Suprapubic skin (tissue), 4 donors: Measurements from ENCODE around the gene TXNRD3.

ENCODE experiments used
- CTCF ChIP-seq, 2 donors: fragments of 200-600 bp in 1 of 2; fragments of 450-650 bp in 1 of 2; sonication (generic) in 1 of 2; IDR thresholded peaks; one replicate each; pipeline ENCODE4 v1.5.1; 2016 to 2019; ENCODE audit warnings: antibody characterized with exemption in 2 of 2, mild to moderate bottlenecking in 1 of 2, moderate library complexity in 1 of 2
- POLR2A ChIP-seq, 2 donors: fragments of 450-650 bp; IDR thresholded peaks; one replicate each; pipeline ENCODE4 v1.6.1; 2017; ENCODE audit warnings: antibody characterized with exemption in 2 of 2, mild to moderate bottlenecking in 2 of 2, moderate library complexity in 2 of 2
- POLR2AphosphoS5 ChIP-seq, 3 donors: sonication (generic); formaldehyde crosslinking; IDR thresholded peaks; one replicate each; pipeline ENCODE4 v1.6.1; 2017; ENCODE audit warnings: antibody characterized with exemption in 3 of 3

- TF ChIP-seq POLR2AphosphoS5 (IDR thresholded peaks at IDR 0.05) (no peak), CTCF (IDR thresholded peaks at IDR 0.05) (no peak), POLR2A (IDR thresholded peaks at IDR 0.05) (no peak)
Measured at GRCh38 chr3:126638790-126639189, 16.1 kb downstream of the TXNRD3 start.
